H1 (cell line): ENCODE data around the gene MS4A15. TPM values are rescaled to one million over a fixed set of nuclear protein-coding genes. Genes with fewer than 3 reads are reported as not detected.

Experiments used
- CTCF ChIA-PET: fragments of 300-600 bp; sonication (Branson Sonifier 250); formaldehyde crosslinking; loops from one replicate; lab custom pipeline; 2021; ENCODE audit not compliant: partially characterized antibody; lab: Charles Lee
- POLR2A ChIA-PET: fragments of 300-600 bp; sonication (Branson Sonifier 250); formaldehyde crosslinking; loops from one replicate; lab custom pipeline; 2021; ENCODE audit warnings: inconsistent platforms; ENCODE audit not compliant: partially characterized antibody; lab: Charles Lee
- DNase-seq, 2 experiments: peaks; one replicate each; pipeline versions ENCODE4 v3.0.0 to v3.0.0-alpha.2; 2010 to 2022; ENCODE audit warnings: low spot score in 2 of 2, low read depth in 1 of 2, mixed read lengths in 1 of 2
- FAIRE-seq: peaks from 2 replicates; lab custom pipeline; 2011; peaks lifted over from hg19 to GRCh38; lab: Jason Lieb, UNC
- H2AFZ ChIP-seq: 2 replicates; pipeline ENCODE4 v1.8.1; 2012; ENCODE audit warnings: low read length, inconsistent platforms
- H2AK5ac ChIP-seq: 2 replicates; pipeline ENCODE4 v1.6.1; 2013; ENCODE audit warnings: low read depth, low read length
- H2BK120ac ChIP-seq: replicated peaks from 2 replicates; pipeline ENCODE3; 2013; ENCODE audit warnings: low read depth, low read length, inconsistent platforms
- H2BK12ac ChIP-seq: 2 replicates; pipeline ENCODE4 v1.6.1; 2013; ENCODE audit warnings: low read depth, low read length
- H2BK15ac ChIP-seq: 2 replicates; pipeline ENCODE4 v1.6.1; 2013; ENCODE audit warnings: low read length
- H2BK20ac ChIP-seq: 2 replicates; pipeline ENCODE4 v1.6.1; 2013; ENCODE audit warnings: low read length
- H2BK5ac ChIP-seq: 2 replicates; pipeline ENCODE4 v1.6.1; 2013; ENCODE audit warnings: low read depth, low read length
- H3K14ac ChIP-seq: 2 replicates; pipeline ENCODE4 v1.6.1; 2013; ENCODE audit warnings: inconsistent platforms; ENCODE audit not compliant: insufficient read length
- H3K18ac ChIP-seq: 2 replicates; pipeline ENCODE4 v1.6.1; 2013; ENCODE audit warnings: low read length; ENCODE audit errors: extremely low read depth
- H3K23ac ChIP-seq: 2 replicates; pipeline ENCODE4 v1.6.1; 2013; ENCODE audit warnings: inconsistent platforms; ENCODE audit not compliant: insufficient read length
- H3K23me2 ChIP-seq: 2 replicates; pipeline ENCODE4 v1.6.1; 2013; ENCODE audit warnings: low read depth, low read length
- H3K27ac ChIP-seq: 2 replicates; pipeline ENCODE4 v1.6.1; 2011; ENCODE audit warnings: low read depth, low read length, inconsistent platforms
- H3K27me3 ChIP-seq, 4 experiments: replicated peaks in 1 of 4; 1 replicate in 1 of 4; 2 replicates in 3 of 4; pipeline versions ENCODE4 v1.6.1 to v1.8.1; 2011 to 2013; ENCODE audit warnings: low read length in 3 of 4, mild to moderate bottlenecking in 3 of 4, inconsistent platforms in 2 of 4, mixed read lengths in 2 of 4, moderate library complexity in 1 of 4; ENCODE audit not compliant: control insufficient read depth in 3 of 4, insufficient read depth in 3 of 4; ENCODE audit errors: extremely low read depth in 1 of 4
- H3K36me3 ChIP-seq, 4 experiments: 2 replicates each; pipeline versions ENCODE4 v1.6.1 to v1.8.1; 2011 to 2013; ENCODE audit warnings: mild to moderate bottlenecking in 4 of 4, low read length in 3 of 4, moderate library complexity in 2 of 4, control low read depth in 1 of 4, inconsistent platforms in 1 of 4; ENCODE audit not compliant: insufficient read depth in 4 of 4, control insufficient read depth in 2 of 4
- H3K4ac ChIP-seq: replicated peaks from 2 replicates; pipeline ENCODE3; 2013; ENCODE audit warnings: low read length, low read depth, mixed read lengths, inconsistent platforms; ENCODE audit not compliant: insufficient read length
- H3K4me1 ChIP-seq, 4 experiments: replicated peaks in 1 of 4; 1 replicate in 1 of 4; 2 replicates in 3 of 4; pipeline versions ENCODE4 v1.6.1 to v1.8.1; 2011 to 2013; ENCODE audit warnings: low read length in 3 of 4, inconsistent platforms in 2 of 4, mixed read lengths in 1 of 4; ENCODE audit not compliant: insufficient read depth in 4 of 4, control insufficient read depth in 3 of 4
- H3K4me2 ChIP-seq, 2 experiments: 2 replicates each; pipeline versions ENCODE4 v1.6.1 to v1.8.1; 2011 to 2013; ENCODE audit warnings: low read depth in 2 of 2, low read length in 2 of 2, control low read depth in 1 of 2, inconsistent platforms in 1 of 2, mild to moderate bottlenecking in 1 of 2; ENCODE audit not compliant: insufficient read depth in 1 of 2
- H3K4me3 ChIP-seq, 4 experiments: fragments of 200-600, 300-600 bp in 1 of 4; sonication (generic), shearing (Covaris generic), sonication (Bioruptor Twin) in 1 of 4; 2 replicates each; pipeline versions ENCODE4 v1.5.1 to v1.8.1; 2011 to 2016; ENCODE audit warnings: low read length in 4 of 4, low read depth in 3 of 4, control low read depth in 2 of 4, inconsistent platforms in 2 of 4, mild to moderate bottlenecking in 2 of 4, mixed read lengths in 1 of 4, moderate library complexity in 1 of 4; ENCODE audit not compliant: insufficient read depth in 2 of 4; ENCODE audit errors: extremely low read depth in 1 of 4
- H3K56ac ChIP-seq: replicated peaks from 2 replicates; pipeline ENCODE3; 2013; ENCODE audit warnings: low read depth, mild to moderate bottlenecking, mixed read lengths, low read length, inconsistent platforms; ENCODE audit not compliant: insufficient read length
- H3K79me1 ChIP-seq: 2 replicates; pipeline ENCODE4 v1.6.1; 2013; ENCODE audit warnings: low read depth, low read length, control low read depth
- H3K79me2 ChIP-seq, 2 experiments: 2 replicates each; pipeline versions ENCODE4 v1.6.1 to v1.8.1; 2012 to 2013; ENCODE audit warnings: low read length in 2 of 2, mild to moderate bottlenecking in 2 of 2, inconsistent platforms in 1 of 2; ENCODE audit not compliant: insufficient read depth in 2 of 2, control insufficient read depth in 1 of 2
- H3K9ac ChIP-seq, 4 experiments: replicated peaks in 1 of 4; 1 replicate in 1 of 4; 2 replicates in 3 of 4; pipeline versions ENCODE4 v1.6.1 to v1.8.1; 2011 to 2013; ENCODE audit warnings: low read depth in 3 of 4, low read length in 3 of 4, control low read depth in 2 of 4, mild to moderate bottlenecking in 2 of 4, moderate library complexity in 2 of 4, inconsistent platforms in 1 of 4; ENCODE audit errors: extremely low read depth in 1 of 4
- H3K9me3 ChIP-seq, 2 experiments: 2 replicates each; pipeline versions ENCODE4 v1.6.1 to v1.8.1; 2012 to 2013; ENCODE audit warnings: mild to moderate bottlenecking in 2 of 2, moderate library complexity in 2 of 2, control low read depth in 1 of 2, inconsistent platforms in 1 of 2, low read depth in 1 of 2, low read length in 1 of 2, mixed read lengths in 1 of 2; ENCODE audit not compliant: insufficient read depth in 2 of 2
- H4K20me1 ChIP-seq, 2 experiments: replicated peaks in 1 of 2; 2 replicates each; pipeline versions ENCODE3 to v1.8.1; 2011 to 2013; ENCODE audit warnings: inconsistent platforms in 2 of 2, low read length in 2 of 2, mild to moderate bottlenecking in 1 of 2; ENCODE audit not compliant: insufficient read depth in 2 of 2, control insufficient read depth in 1 of 2
- H4K5ac ChIP-seq: 2 replicates; pipeline ENCODE4 v1.6.1; 2013; ENCODE audit warnings: low read length, low read depth, mixed read lengths, inconsistent platforms; ENCODE audit not compliant: insufficient read length
- H4K8ac ChIP-seq: 2 replicates; pipeline ENCODE4 v1.8.0; 2013; ENCODE audit warnings: mild to moderate bottlenecking, moderate library complexity, low read length, inconsistent platforms; ENCODE audit not compliant: insufficient read depth; ENCODE audit errors: extremely low read depth
- H4K91ac ChIP-seq: replicated peaks from 2 replicates; pipeline ENCODE3; 2013; ENCODE audit warnings: low read length, mixed read lengths, inconsistent platforms; ENCODE audit not compliant: insufficient read length
- KDM1A ChIP-seq: fragments of 200-600, 300-600 bp; sonication (generic); IDR thresholded peaks from 2 replicates; pipeline ENCODE4 v1.7.1; 2016; ENCODE audit warnings: mild to moderate bottlenecking, low read length, borderline replicate concordance
- KDM5A ChIP-seq: fragments of 200-600 bp; IDR thresholded peaks from 2 replicates; pipeline ENCODE4 v1.7.1; 2012; ENCODE audit warnings: mild to moderate bottlenecking, low read length, inconsistent platforms, mixed read lengths
- RXRA ChIP-seq: IDR thresholded peaks from 2 replicates; pipeline ENCODE4 v1.6.1; 2011; ENCODE audit warnings: low read depth, mild to moderate bottlenecking, low read length, moderate library complexity; ENCODE audit not compliant: insufficient read depth
- WGBS, 2 experiments: shearing (Covaris generic) in 1 of 2; methylation state at CpG; one replicate each; pipeline versions ENCODE4 v1.1.6 to v1.1.7; 2013 to 2015; ENCODE audit warnings: low lambda C conversion rate in 2 of 2, mixed read lengths in 2 of 2, inconsistent platforms in 1 of 2, low coverage in 1 of 2, missing lambda C conversion rate in 1 of 2; ENCODE audit not compliant: insufficient replicate concordance in 2 of 2, insufficient coverage in 1 of 2, insufficient read length in 1 of 2; ENCODE audit errors: extremely low coverage in 1 of 2, missing lambda C conversion rate in 1 of 2; 5-methylcytosine and 5-hydroxymethylcytosine counted together
- polyA plus RNA-seq, 7 experiments: library from polyadenylated mRNA; depleted of rRNA in 3 of 7; stranded (reverse) in 5 of 7; unstranded in 2 of 7; fragments of >200 nt in 5 of 7; fragments of 200-250 nt in 2 of 7; gene quantifications; 1 replicate in 5 of 7; 2 replicates in 1 of 7; 4 replicates in 1 of 7; pipeline versions ENCODE4 v1.2.1 to v1.2.3, GENCODE V29; 2011 to 2013; ENCODE audit warnings: missing spikeins in 2 of 7, mixed read lengths in 2 of 7
- total RNA-seq: library from RNA; stranded (reverse); fragmentation: NEBNext Ultra II Directional; extraction: Animal tissue kit (Norgen Biotek cat#: 25700); gene quantifications from 2 replicates; pipeline ENCODE4 v1.2.1, GENCODE V29; 2021

Gene MS4A15
- total and polyA plus RNA-seq, 2 of the 8 experiments (the other 6 are each of a cell fraction or from before 2014, with no cell fraction given), result 0.15 to 0.17 TPM

- Histone ChIP-seq H3K79me1 (no peaks in the 10 kb centered on the region), H2BK5ac (no peak overlapping the region), H2AFZ (no peak overlapping the region), H2BK15ac (no peak overlapping the region), H3K23me2 (no peaks in the 10 kb centered on the region; the same call in 1 of the 2 replicates), H3K79me2 (no peaks in the 10 kb centered on the region), H3K27ac (no peak overlapping the region), H3K36me3 (no peaks in the 10 kb centered on the region), H3K18ac (no peak overlapping the region), H2BK12ac (no peak overlapping the region), H2BK20ac (no peak overlapping the region), H3K14ac (no peak overlapping the region), H3K4ac (no peak overlapping the region), H2AK5ac (no peak overlapping the region), H2BK120ac (no peak overlapping the region), H3K27me3 (no peaks in the 10 kb centered on the region; a peak in 1 of 7 replicates), H3K23ac (no peak overlapping the region), H4K5ac (no peak overlapping the region), H4K20me1 (no peaks in the 10 kb centered on the region), H3K9ac (no peak overlapping the region), H3K4me3 (no peak overlapping the region), H3K9me3 (no peaks in the 10 kb centered on the region), H3K4me2 (no peak overlapping the region), H4K8ac (no peak overlapping the region), H3K56ac (no peak overlapping the region), H3K4me1 (no peaks in the 10 kb centered on the region; a peak in 1 of 7 replicates), H4K91ac (no peak overlapping the region)
- ChIA-PET CTCF (no interaction called here), POLR2A (no interaction called here)
- no peak for DNase-seq
- no peak for FAIRE-seq
- TF ChIP-seq KDM5A (no peak), KDM1A (no peak), RXRA (no peak)
- WGBS, 2 experiments, result 92% methylated on average over 11 of the region's 11 CpGs; no CpG with 5 or more reads in 1 of the 2 experiments
These were observed 53.0 kb downstream of the MS4A15 start for GRCh38 chr11:60809691-60810090.
